ENCODE measurements around the gene ADGRD1. TPM values are rescaled to one million over a fixed set of nuclear protein-coding genes. Genes with fewer than 3 reads are reported as not detected.

The ADGRD1 gene
- total RNA-seq, 2 experiments from 2014 or later = 0.38 TPM; not detected in 1

DNA sequence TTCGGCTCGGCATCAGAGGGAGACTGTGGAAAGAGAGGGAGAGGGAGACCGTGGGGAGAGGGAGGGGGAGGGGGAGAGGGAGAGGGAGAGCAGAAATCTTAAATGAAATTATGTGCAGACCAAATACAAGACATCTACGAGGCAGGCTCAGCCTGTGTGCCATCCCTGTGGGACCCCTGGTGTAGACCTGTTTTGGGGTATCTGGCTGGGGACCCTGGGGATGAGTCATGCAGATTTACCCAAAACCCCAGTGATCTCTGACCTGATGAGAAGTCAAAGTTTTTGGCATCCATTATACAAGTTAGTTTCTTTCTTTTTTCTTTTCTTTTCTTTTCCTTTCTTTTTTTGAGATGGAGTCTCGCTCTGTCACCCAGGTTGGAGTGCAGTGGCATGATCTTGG, 44.4 kb downstream of the ADGRD1 start:
- Mint-ChIP-seq H3K4me3 (no peak overlapping the region), H3K9me3 (peaks cover 2% of the 10 kb centered on the region), H3K36me3 (no peaks in the 10 kb centered on the region), H3K4me1 (no peaks in the 10 kb centered on the region), H3K27me3 (peaks cover 3% of the 10 kb centered on the region), H3K27ac (no peak overlapping the region)
- no peak for DNase-seq

DNA sequence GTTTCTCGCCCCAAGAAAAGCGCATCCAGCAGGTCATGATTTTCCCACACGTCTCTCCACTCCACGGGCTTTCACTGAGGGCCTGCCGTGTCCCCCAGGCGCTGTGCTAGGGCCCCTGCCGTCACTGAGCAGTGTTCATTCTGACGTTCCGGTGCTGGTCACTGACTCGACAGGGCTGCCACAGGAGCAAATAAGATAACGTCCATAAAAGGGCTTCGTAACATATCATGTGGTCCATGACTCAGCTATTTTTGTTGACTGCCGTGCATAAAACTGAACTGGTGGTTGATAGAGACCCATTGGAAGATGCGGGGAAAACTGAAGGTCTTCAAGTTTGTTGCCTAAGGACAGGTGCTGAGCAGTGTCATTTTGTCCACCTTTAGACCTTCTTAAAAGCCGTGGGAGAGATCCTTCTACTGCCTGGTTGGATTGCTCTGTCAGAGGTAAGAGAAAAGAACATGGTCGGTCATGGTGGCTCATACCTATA, 46.3 kb downstream of the ADGRD1 start:
- no peaks in the 10 kb centered on the region for H3K27me3 Mint-ChIP-seq
- peaks cover 2% of the 10 kb centered on the region for H3K9me3 Mint-ChIP-seq
- no peak overlapping the region for H3K27ac Mint-ChIP-seq
- no peaks in the 10 kb centered on the region for H3K36me3 Mint-ChIP-seq
- no peak overlapping the region for H3K4me3 Mint-ChIP-seq
- no peaks in the 10 kb centered on the region for H3K4me1 Mint-ChIP-seq
- no peak for DNase-seq

DNA sequence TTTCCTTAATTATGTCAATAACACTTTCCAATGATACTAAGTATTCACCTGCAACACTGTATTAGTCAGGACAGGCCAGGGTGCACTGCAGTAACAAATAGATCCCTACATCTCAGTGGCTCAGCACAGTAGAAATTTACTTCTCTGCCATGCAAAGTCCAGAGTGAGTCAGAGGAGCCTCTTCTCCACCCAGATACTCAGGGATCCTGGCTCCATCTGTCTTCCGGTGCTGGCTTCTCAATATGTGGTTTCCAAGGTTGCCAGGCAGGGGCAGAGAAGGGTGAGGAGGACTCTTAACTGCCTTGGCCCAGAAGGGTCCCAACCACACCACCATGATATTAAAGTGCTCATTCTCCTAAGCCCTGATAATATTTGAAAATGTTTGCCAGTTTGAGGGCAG, 47.8 kb downstream of the ADGRD1 start:
- Mint-ChIP-seq H3K4me3 (no peak overlapping the region), H3K9me3 (peaks cover 2% of the 10 kb centered on the region), H3K27ac (no peak overlapping the region), H3K27me3 (no peaks in the 10 kb centered on the region), H3K36me3 (no peaks in the 10 kb centered on the region), H3K4me1 (no peaks in the 10 kb centered on the region)
- DNase-seq = no peak

DNA sequence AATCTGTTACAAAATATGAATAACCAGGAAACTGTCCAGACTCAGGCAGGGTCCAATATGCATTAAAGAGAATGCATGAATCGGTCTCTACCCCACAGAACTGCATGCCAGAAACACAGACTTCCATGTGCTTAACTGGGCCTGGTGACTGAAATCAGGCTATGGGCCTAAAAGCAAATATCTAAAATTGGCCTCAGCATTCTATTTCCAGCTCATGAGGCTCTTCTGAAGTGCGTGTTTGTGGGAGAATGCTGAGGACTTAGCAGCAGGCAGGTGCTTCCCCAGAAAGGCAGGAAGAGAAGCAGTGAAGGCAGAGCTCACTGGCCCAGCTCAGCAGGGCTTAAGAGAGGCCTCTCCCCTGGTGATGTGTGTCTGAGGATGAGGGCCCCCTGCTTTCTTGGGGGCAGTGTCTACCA, 48.5 kb downstream of the ADGRD1 start:
- DNase-seq = no peak

DNA sequence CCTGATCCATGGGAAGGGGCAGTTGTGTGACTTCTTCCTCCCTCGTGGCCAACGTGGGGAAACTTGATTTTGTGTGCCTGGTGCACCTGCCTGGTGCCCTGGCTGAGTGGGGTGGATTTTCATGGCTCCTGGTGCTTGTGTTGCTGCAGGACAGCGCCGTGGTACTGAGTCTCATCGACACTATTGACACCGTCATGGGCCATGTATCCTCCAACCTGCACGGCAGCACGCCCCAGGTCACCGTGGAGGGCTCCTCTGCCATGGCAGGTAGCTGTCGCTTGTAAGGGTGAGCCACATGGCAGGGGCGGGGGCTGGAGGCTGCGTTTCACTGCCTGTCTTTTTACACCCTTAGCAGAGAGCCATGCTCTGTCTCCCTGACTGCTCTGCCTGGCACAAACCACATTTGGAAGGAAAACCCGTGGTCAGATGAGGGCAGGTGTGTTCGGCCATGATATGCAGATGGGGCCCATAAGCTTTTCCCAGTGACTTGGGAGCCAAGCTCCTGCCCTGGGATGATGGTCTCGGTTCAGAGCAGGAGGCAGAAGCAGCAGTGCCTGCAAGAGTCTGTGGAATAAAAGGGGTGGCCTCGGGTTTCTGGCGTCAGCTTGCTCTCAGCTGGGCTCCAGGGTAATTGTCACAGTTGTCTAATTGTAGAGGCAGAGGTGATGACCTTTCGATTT, 49.5 kb downstream of the ADGRD1 start:
- no peaks in the 10 kb centered on the region for H3K27me3 Mint-ChIP-seq
- H3K36me3 Mint-ChIP-seq = no peaks in the 10 kb centered on the region
- no peak overlapping the region for H3K4me3 Mint-ChIP-seq
- no peak for DNase-seq
- H3K27ac Mint-ChIP-seq = no peak overlapping the region
- no peaks in the 10 kb centered on the region for H3K9me3 Mint-ChIP-seq
- no peaks in the 10 kb centered on the region for H3K4me1 Mint-ChIP-seq

More for the DNA sequence above, 48.5 kb downstream of the ADGRD1 start:
- no peaks in the 10 kb centered on the region for H3K27me3 Mint-ChIP-seq
- H3K36me3 Mint-ChIP-seq = no peaks in the 10 kb centered on the region
- H3K4me1 Mint-ChIP-seq = no peaks in the 10 kb centered on the region
- H3K27ac Mint-ChIP-seq = no peak overlapping the region
- no peak overlapping the region for H3K4me3 Mint-ChIP-seq
- H3K9me3 Mint-ChIP-seq = peaks cover 2% of the 10 kb centered on the region

DNA sequence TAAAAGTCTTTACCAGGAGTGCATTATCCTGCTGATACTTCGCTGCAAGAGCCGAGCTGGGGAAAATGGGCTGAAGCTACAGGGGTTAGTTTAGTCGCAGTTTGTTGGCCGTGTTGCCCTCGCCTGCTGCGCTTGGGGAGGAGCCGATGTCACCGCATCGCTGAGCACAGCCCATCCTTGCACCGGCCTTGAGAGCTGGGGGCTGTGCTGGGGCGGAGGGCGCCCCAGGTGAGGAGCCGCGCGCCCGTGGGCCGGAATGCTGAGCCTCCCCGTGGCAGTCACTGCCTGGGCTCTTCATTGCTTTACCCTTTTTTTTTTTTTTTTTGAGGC, 50.0 kb downstream of the ADGRD1 start:
- Mint-ChIP-seq H3K4me3 (no peak overlapping the region), H3K9me3 (no peaks in the 10 kb centered on the region)

DNA sequence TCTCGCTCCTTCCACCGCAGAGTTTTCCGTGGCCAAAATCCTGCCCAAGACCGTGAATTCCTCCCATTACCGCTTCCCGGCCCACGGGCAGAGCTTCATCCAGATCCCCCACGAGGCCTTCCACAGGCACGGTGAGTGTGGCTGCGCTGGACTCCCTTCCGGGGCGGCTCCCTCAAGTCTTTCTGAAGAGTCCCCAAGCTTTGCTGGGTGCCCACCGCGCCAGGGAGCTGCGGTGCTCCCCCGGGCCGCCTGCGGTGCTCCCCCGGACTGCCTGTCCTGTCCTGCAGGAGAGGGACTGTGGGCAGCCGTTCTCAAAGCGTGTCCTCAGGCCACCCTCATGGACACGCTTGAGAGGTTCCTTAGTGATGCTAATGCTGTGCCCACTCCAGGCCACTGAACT, 50.5 kb downstream of the ADGRD1 start:
- Mint-ChIP-seq H3K4me3 (no peak overlapping the region), H3K27me3 (no peaks in the 10 kb centered on the region), H3K36me3 (no peaks in the 10 kb centered on the region), H3K9me3 (no peaks in the 10 kb centered on the region), H3K27ac (no peak overlapping the region), H3K4me1 (no peaks in the 10 kb centered on the region)
- no peak for DNase-seq

More for the DNA sequence above, 50.0 kb downstream of the ADGRD1 start:
- no peaks in the 10 kb centered on the region for H3K27me3 Mint-ChIP-seq
- H3K27ac Mint-ChIP-seq = no peak overlapping the region
- DNase-seq = no peak
- no peaks in the 10 kb centered on the region for H3K36me3 Mint-ChIP-seq
- no peaks in the 10 kb centered on the region for H3K4me1 Mint-ChIP-seq

DNA sequence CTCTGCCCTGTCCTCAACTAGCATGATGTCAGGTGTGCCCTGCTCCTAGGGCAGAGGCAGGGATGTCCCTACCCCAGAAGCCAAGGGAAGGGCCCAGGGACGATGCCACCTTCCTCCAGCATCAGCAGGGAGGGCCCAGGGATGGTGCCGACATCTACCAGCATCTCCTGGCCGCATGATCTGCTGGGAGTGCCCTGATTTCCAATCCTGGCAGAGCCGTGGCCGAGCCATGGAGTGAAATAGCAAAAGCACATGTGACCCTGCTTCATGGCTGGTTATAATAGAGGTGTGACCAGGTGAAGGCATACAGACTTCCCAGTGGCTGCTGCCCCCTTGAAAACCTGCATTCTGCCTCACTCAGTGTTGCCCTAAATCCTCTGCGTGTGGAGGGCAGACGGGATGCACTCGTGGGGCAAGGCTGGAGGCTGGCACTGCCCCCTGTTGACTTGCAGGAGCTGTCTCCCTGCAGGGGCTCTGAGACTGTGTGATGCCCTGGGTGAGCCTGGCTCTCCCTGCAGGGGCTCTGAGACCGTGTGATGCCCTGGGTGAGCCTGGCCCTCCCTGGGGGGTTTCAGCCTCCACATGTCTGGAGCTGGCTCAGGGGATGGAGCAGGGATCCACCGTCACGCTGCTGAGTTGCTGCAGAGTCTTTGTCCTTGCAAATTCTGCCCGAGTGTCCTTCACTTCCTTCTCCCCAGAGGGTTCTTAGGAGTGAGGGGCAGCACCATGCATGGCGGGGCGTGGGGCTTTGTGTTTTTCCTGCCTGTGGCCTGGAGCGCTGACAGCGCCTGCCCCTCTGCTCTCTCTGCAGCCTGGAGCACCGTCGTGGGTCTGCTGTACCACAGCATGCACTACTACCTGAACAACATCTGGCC, 51.7 kb downstream of the ADGRD1 start:
- DNase-seq = no peak

DNA sequence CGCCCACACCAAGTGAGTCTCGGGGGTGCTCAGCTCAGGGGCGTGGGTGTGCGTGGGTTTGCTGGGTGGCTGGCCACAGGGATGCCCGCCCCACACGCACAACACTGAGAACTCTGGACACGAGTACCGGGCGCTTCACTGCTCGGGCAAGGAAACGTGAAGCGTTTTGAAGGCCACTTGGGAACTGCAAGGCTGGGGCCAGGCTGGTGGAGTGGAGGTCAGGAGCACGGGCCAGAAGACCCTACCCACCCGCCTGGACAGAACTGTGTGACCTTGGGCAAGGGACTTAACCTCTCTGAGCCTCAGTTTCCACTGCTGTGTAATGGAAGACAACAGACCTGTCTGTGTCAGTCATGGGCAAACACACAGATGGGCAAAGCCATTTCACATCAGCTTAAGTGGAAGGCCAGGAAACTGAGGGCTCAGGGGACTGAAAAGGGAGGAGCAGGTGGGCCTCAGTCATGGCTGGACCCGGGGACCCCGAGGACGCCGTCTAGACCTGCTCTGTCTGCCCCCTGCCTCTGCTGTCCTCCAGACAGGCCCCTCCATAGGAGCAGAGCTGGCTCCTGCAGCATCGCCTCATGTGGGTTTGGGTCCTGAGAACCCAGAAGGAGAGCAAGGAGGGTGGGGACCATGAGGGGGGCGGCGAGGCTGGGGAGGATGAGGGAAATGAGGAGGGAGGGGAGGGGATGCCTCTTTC, 52.5 kb downstream of the ADGRD1 start:
- Mint-ChIP-seq H3K27me3 (no peaks in the 10 kb centered on the region), H3K27ac (no peak overlapping the region)
- no peak for DNase-seq

More for the DNA sequence above, 51.7 kb downstream of the ADGRD1 start:
- no peaks in the 10 kb centered on the region for H3K27me3 Mint-ChIP-seq
- H3K4me1 Mint-ChIP-seq = no peaks in the 10 kb centered on the region
- no peak overlapping the region for H3K4me3 Mint-ChIP-seq
- no peaks in the 10 kb centered on the region for H3K9me3 Mint-ChIP-seq
- H3K27ac Mint-ChIP-seq = no peak overlapping the region
- no peaks in the 10 kb centered on the region for H3K36me3 Mint-ChIP-seq

DNA sequence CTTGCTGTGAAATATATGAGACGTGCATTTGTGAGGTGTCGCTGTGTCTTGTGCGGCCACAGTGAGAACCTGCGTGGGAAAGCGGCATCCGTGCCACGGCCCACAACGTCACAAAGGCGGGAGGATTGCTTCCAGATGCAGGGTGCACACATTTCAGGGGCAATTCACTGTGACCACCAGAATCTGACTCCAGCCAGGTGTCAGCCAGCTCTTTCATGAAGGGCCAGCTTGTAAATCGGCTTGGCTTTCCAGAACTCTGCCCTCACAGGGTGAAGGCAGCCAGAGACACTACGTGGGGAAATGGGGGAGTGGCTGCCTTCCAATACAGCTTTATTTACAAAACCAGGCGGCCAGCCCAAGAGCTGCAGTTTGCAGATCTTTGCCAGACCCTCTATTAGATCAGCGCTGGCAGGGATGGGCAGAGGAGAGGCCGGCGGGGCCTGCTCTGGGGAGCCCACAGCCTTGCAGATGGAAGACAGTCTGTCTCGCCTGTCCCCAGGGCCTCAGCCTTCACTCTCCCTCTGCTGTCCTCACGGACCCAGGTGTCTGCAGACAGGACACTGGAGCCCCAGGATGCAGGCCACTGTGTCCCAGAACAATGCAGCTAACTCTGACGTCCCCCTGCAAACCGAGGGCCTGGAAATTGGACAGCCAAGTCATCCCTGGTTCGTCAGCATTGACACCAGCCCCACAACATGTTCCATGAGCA, 53.5 kb downstream of the ADGRD1 start:
- Mint-ChIP-seq H3K4me1 (no peaks in the 10 kb centered on the region), H3K27ac (no peak overlapping the region), H3K4me3 (no peak overlapping the region)

More for the DNA sequence above, 52.5 kb downstream of the ADGRD1 start:
- H3K4me3 Mint-ChIP-seq = no peak overlapping the region
- H3K9me3 Mint-ChIP-seq = no peaks in the 10 kb centered on the region
- H3K4me1 Mint-ChIP-seq = no peaks in the 10 kb centered on the region
- no peaks in the 10 kb centered on the region for H3K36me3 Mint-ChIP-seq

DNA sequence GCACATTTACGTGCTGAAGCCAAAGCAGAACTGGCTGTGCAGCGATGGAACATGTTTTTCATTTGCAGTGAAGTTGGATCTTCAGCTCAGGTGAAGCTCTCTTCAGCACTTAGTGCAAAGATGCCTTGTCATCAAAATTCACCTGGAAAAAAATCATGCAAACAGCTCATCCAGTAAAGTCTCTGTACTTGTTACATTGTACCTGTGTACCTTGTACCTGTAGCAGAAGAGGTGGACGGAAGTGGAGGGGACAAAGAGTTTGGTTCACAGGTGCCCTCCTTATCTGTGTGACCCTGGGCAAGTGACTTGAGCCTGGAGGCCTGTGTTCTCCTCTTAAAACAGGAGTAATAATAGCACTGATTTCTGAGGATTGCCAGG, 54.0 kb downstream of the ADGRD1 start:
- no peaks in the 10 kb centered on the region for H3K27me3 Mint-ChIP-seq
- H3K36me3 Mint-ChIP-seq = no peaks in the 10 kb centered on the region
- no peaks in the 10 kb centered on the region for H3K9me3 Mint-ChIP-seq
- H3K27ac Mint-ChIP-seq = no peak overlapping the region
- no peaks in the 10 kb centered on the region for H3K4me1 Mint-ChIP-seq
- no peak overlapping the region for H3K4me3 Mint-ChIP-seq
- DNase-seq = no peak

More for the DNA sequence above, 53.5 kb downstream of the ADGRD1 start:
- Mint-ChIP-seq H3K27me3 (no peaks in the 10 kb centered on the region), H3K9me3 (no peaks in the 10 kb centered on the region), H3K36me3 (no peaks in the 10 kb centered on the region)
- DNase-seq = no peak

DNA sequence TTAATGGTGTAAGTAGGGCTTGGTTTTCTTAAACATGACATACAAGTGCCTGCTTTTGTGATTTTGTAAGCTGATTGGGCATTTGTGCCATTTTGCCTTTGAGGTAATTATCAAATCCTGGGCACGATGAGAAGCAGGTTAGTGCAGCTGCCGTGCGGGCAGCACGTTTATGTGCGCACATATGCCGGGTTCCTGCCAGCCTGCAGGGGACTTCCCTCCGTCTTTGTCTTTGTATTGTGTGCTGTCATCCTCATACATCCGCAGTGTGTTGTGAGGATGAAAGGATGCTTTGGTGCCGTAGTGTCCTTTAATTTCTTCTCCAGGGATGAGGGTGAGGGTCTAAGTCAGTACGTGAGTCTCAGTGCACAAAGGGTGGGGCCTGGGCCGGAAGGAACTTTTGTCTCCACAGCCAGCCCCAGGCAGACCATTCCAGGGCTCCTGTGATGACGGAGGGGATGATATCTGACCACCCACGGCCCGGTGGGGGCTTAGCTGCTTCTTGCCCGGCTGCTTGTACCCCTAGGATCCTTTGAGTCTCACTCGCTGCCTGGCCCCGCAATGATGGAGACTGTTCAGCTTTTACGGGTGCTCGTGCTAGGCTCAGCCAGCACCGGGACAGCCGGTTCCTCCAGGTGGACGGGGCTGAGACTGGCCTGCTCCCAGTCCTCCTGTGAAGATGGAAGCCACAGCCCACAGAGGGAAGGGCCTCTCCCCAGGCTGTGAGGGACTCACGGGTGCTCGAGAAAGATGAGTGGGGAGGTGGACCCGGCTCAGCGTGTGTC, 54.6 kb downstream of the ADGRD1 start:
- H3K9me3 Mint-ChIP-seq = no peaks in the 10 kb centered on the region
- H3K4me1 Mint-ChIP-seq = no peaks in the 10 kb centered on the region

DNA sequence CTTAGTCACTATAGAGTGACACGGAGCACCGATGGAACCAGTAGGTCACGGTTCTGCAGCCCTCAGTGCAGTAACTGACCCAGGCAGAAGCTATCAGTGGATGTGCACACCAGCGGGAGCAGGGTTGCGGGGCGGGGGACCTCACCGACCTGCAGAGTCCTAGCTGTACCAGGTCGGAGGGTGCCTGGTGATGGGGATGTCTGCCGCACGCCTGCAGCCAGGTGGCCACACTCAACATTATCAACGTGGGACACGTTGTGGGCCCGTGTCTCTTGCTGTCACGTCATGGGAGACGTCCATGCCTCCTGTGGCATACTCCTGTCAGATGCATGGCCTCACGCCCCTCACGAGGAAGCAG, 55.2 kb downstream of the ADGRD1 start:
- no peak overlapping the region for H3K4me3 Mint-ChIP-seq
- no peak overlapping the region for H3K27ac Mint-ChIP-seq
- H3K9me3 Mint-ChIP-seq = no peaks in the 10 kb centered on the region
- no peaks in the 10 kb centered on the region for H3K4me1 Mint-ChIP-seq
- H3K27me3 Mint-ChIP-seq = no peaks in the 10 kb centered on the region
- no peaks in the 10 kb centered on the region for H3K36me3 Mint-ChIP-seq
- no peak for DNase-seq

More for the DNA sequence above, 54.6 kb downstream of the ADGRD1 start:
- no peak overlapping the region for H3K4me3 Mint-ChIP-seq
- H3K36me3 Mint-ChIP-seq = no peaks in the 10 kb centered on the region
- DNase-seq = no peak
- H3K27ac Mint-ChIP-seq = no peak overlapping the region
- H3K27me3 Mint-ChIP-seq = no peaks in the 10 kb centered on the region

Measured in activated naive CD8-positive, alpha-beta T cell treated with anti-CD3 and anti-CD28 coated beads for 36 hours (primary cell).